Measurements from ENCODE around the gene PSTPIP1. TPM values are rescaled to one million over a fixed set of nuclear protein-coding genes. Genes with fewer than 3 reads are reported as not detected.

The PSTPIP1 gene
- total RNA-seq, 1 donor from 2014 or later, result not detected

DNA sequence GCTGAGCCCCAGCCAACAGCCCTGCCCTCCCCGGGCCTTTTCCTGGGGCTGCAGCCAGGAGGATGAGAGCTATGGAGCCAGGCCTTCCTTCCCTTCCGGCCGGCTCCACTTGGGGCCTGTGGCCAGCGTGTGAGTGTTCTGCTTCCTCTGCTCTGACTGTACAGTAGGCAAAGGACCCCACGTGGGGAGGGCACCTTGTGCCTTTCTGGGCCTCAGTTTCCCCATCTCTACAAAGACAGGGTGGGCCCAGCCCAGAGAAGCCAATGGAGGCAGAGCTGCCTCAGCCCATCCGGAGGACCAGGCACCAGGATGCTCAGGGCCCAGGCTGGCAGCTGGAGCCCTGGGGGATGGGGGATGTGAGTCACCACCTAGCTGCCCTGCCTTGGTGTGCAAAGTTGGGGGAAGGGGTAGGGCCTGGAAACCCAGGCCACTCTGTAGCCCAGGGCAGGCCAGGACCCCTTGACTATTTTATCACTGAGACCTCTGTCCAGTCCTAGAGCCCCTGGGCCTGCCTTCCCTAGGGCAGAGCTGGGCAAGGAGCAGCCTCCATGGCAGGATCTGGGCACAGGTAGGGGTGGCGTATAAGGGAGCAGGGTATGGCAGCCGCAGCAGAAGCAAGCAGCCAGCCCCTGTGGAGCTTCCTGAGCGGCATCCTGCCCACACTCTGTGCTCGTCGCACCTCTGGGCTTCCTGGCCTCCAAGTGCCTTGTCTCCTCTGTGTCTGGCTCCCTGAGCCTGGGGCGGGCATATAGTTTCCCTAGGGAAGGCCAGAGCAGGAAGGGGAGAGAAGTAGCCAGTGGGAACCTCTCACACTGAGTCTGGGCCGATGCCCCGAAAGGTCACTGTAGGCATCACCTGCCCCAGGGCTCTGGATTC lies 1.8 kb downstream of the PSTPIP1 start:
- Mint-ChIP-seq H3K27me3 (peaks cover 17% of the 10 kb centered on the region), H3K4me1 (ENCODE audit: low read depth) (peaks cover 2% of the 10 kb centered on the region), H3K9me3 (ENCODE audit: low read depth) (no peaks in the 10 kb centered on the region), H3K27ac (no peak overlapping the region), H3K4me3 (ENCODE audit: low read depth) (no peak overlapping the region), H3K36me3 (ENCODE audit: insufficient read depth) (no peaks in the 10 kb centered on the region)
- TF ChIP-seq, protein P1, sequence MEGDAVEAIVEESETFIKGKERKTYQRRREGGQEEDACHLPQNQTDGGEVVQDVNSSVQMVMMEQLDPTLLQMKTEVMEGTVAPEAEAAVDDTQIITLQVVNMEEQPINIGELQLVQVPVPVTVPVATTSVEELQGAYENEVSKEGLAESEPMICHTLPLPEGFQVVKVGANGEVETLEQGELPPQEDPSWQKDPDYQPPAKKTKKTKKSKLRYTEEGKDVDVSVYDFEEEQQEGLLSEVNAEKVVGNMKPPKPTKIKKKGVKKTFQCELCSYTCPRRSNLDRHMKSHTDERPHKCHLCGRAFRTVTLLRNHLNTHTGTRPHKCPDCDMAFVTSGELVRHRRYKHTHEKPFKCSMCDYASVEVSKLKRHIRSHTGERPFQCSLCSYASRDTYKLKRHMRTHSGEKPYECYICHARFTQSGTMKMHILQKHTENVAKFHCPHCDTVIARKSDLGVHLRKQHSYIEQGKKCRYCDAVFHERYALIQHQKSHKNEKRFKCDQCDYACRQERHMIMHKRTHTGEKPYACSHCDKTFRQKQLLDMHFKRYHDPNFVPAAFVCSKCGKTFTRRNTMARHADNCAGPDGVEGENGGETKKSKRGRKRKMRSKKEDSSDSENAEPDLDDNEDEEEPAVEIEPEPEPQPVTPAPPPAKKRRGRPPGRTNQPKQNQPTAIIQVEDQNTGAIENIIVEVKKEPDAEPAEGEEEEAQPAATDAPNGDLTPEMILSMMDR (IDR thresholded peaks at IDR 0.05; ENCODE audit: unreplicated experiment), result no peak
- DNase-seq (ENCODE audit: low spot score, unreplicated experiment), result no peak

DNA sequence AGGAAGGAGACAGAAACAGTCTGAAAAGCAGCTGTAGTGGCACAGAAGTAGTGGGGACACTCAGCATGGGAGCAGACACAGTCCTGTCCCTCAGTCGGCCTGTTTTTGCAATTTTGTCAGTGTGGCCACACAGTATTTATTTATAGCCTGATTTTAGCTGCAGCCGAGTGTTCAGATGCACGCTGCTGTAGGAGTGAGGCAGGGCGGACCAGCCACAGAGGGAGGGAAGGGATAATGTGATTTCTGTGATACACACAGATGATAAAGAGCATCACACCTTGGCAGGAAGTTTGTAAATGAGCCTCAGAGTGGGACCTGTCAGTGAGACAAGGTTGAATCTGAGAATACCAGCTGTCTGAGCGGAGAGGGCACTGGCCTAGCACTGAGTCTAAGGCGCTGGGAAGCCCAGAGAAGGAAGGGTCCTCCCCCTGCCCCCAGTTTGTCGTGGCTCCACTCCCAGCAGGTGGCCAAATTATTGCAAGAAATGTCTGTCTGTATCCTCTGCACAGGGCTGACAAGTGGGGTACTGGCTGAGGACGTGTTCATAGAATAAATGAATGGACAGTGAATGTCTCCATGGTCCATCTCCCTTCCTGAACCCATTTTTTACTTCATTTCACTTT lies 3.8 kb downstream of the PSTPIP1 start:
- TF ChIP-seq, protein P1 (IDR thresholded peaks at IDR 0.05; ENCODE audit: unreplicated experiment), result no peak
- Mint-ChIP-seq H3K27ac (peak overlapping the region; percentile 20), H3K9me3 (ENCODE audit: low read depth) (no peaks in the 10 kb centered on the region), H3K4me3 (ENCODE audit: low read depth) (no peak overlapping the region), H3K4me1 (ENCODE audit: low read depth) (no peaks in the 10 kb centered on the region), H3K36me3 (ENCODE audit: insufficient read depth) (no peaks in the 10 kb centered on the region), H3K27me3 (peaks cover 11% of the 10 kb centered on the region)
- DNase-seq (ENCODE audit: low spot score, unreplicated experiment), result no peak

DNA sequence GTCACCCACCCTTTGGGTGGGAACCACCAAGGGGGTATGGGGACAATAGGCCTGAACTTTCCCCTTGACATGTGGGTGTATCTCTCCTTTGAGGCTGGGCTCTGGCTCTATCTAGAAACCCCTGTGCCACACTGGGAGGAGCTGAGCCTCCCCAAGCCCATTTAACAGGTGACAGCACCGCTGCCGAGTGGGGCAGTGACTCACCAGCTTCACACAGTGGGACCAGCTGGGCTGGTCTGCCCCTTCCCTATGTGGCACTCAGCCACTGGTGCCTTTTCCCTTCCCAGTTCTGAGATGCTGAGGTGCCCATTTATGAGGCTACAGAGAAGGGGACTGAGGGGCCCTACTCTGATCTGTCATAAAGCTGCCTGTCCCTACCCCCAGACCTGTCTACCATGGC lies 5.1 kb downstream of the PSTPIP1 start:
- peaks cover 13% of the 10 kb centered on the region for H3K27me3 Mint-ChIP-seq
- no peak overlapping the region for H3K4me3 Mint-ChIP-seq (ENCODE audit: low read depth)
- no peaks in the 10 kb centered on the region for H3K9me3 Mint-ChIP-seq (ENCODE audit: low read depth)
- TF ChIP-seq, protein P1 (IDR thresholded peaks at IDR 0.05; ENCODE audit: unreplicated experiment), result no peak
- no peak overlapping the region for H3K27ac Mint-ChIP-seq
- DNase-seq (ENCODE audit: low spot score, unreplicated experiment), result no peak
- no peaks in the 10 kb centered on the region for H3K36me3 Mint-ChIP-seq (ENCODE audit: insufficient read depth)
- no peaks in the 10 kb centered on the region for H3K4me1 Mint-ChIP-seq (ENCODE audit: low read depth)

DNA sequence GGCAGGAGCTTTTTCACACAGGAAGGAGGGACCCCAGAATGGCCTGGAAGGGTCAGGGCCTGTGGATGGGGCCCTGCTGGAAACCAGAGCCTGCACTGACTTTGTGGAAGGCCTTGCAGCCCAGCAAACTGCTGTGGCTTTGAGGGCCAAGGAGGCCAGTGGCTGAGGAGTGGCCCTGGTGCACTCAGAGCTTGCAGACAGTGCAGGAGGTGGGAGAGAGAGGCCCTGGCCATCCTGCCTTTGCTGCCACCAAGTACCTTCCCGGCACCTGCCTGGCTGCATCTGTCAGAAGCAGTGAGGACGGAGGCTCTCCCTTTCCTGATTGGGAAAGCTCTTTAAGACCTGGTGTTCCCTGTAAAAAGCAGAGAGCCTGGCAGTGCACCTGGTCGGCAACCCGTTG lies 6.4 kb downstream of the PSTPIP1 start:
- H3K4me3 Mint-ChIP-seq (ENCODE audit: low read depth), result no peak overlapping the region
- peaks cover 13% of the 10 kb centered on the region for H3K27me3 Mint-ChIP-seq
- H3K9me3 Mint-ChIP-seq (ENCODE audit: low read depth), result no peaks in the 10 kb centered on the region
- DNase-seq (ENCODE audit: low spot score, unreplicated experiment), result no peak
- no peaks in the 10 kb centered on the region for H3K4me1 Mint-ChIP-seq (ENCODE audit: low read depth)
- no peak overlapping the region for H3K27ac Mint-ChIP-seq
- no peaks in the 10 kb centered on the region for H3K36me3 Mint-ChIP-seq (ENCODE audit: insufficient read depth)
- TF ChIP-seq, protein P1 (IDR thresholded peaks at IDR 0.05; ENCODE audit: unreplicated experiment), result no peak

DNA sequence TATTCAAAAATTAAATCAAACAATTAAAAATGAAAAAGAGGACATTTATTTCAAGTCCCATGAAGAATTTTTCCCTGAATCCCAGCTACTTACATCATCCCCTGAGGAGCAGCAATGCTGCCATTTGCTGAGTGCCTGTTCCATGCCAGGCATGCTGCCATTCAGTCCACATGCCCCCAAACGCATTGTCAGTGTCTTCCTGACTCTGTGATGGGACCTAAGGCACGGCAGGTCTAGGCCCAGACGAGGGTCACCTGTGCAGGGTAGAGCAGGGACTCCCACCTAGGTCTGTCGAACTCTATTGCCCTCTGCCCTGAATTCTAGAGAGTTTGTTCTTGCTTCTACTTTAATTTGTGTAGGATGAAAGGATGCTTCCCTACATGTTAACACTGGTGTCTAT lies 7.0 kb downstream of the PSTPIP1 start:
- H3K27me3 Mint-ChIP-seq, result peaks cover 13% of the 10 kb centered on the region
- H3K9me3 Mint-ChIP-seq (ENCODE audit: low read depth), result no peaks in the 10 kb centered on the region
- H3K36me3 Mint-ChIP-seq (ENCODE audit: insufficient read depth), result no peaks in the 10 kb centered on the region
- H3K4me1 Mint-ChIP-seq (ENCODE audit: low read depth), result no peaks in the 10 kb centered on the region
- H3K4me3 Mint-ChIP-seq (ENCODE audit: low read depth), result no peak overlapping the region
- DNase-seq (ENCODE audit: low spot score, unreplicated experiment), result no peak
- TF ChIP-seq, protein P1 (IDR thresholded peaks at IDR 0.05; ENCODE audit: unreplicated experiment), result no peak
- H3K27ac Mint-ChIP-seq, result no peak overlapping the region

Measured in progenitor cell of endocrine pancreas (in vitro differentiated cells).